HepG2 (cell line): ENCODE results near the gene MLX. TPM values are rescaled to one million over a fixed set of nuclear protein-coding genes. Genes with fewer than 3 reads are reported as not detected.

Experiments
- ADNP ChIP-seq: sonication (generic); formaldehyde crosslinking; IDR thresholded peaks from 2 replicates; pipeline ENCODE4 v1.4.0; 2020; ENCODE audit warnings: missing genetic modification reagents
- CREB1 ChIP-seq, 2 experiments: fragments of 450-650 bp in 1 of 2; IDR thresholded peaks; 2 replicates each; pipeline ENCODE4 v1.6.1; 2016 to 2017; ENCODE audit warnings: control low read depth in 1 of 2, mild to moderate bottlenecking in 1 of 2, missing compliant biosample characterization in 1 of 2, missing genetic modification characterization in 1 of 2
- ELF3 ChIP-seq: IDR thresholded peaks from 2 replicates; pipeline ENCODE4 v1.6.1; 2016; ENCODE audit warnings: missing genetic modification reagents, missing compliant biosample characterization
- FLYWCH1 ChIP-seq: sonication (generic); formaldehyde crosslinking; IDR thresholded peaks from 2 replicates; pipeline ENCODE4 v1.8.1; 2023; ENCODE audit warnings: mild to moderate bottlenecking, missing genetic modification reagents
- KAT8 ChIP-seq: IDR thresholded peaks from 2 replicates; pipeline ENCODE4 v1.6.1; 2016; ENCODE audit warnings: missing genetic modification reagents, missing compliant biosample characterization
- NFATC3 ChIP-seq: sonication (generic); formaldehyde crosslinking; IDR thresholded peaks from 2 replicates; pipeline ENCODE4 v1.5.1; 2020; ENCODE audit warnings: mild to moderate bottlenecking, missing genetic modification reagents
- POGZ ChIP-seq: sonication (generic); formaldehyde crosslinking; IDR thresholded peaks from 2 replicates; pipeline ENCODE4 v1.4.0; 2020; ENCODE audit warnings: mild to moderate bottlenecking, missing genetic modification reagents
- RORA ChIP-seq: sonication (generic); formaldehyde crosslinking; IDR thresholded peaks from 2 replicates; pipeline ENCODE4 v1.5.0; 2020; ENCODE audit warnings: mild to moderate bottlenecking, missing genetic modification reagents, moderate library complexity
- SP1 ChIP-seq, 2 experiments: fragments of 450-650 bp in 1 of 2; sonication (generic) in 1 of 2; formaldehyde crosslinking in 1 of 2; IDR thresholded peaks; 2 replicates each; pipeline versions ENCODE4 v1.4.0 to v1.6.1; 2016 to 2020; ENCODE audit warnings: missing genetic modification reagents in 1 of 2
- TCF7L2 ChIP-seq: IDR thresholded peaks from 2 replicates; pipeline ENCODE4 v1.6.1; 2011; ENCODE audit warnings: mild to moderate bottlenecking, low read depth, low read length, moderate library complexity
- U2AF1 ChIP-seq: fragments of 200-400 bp; formaldehyde crosslinking; optimal IDR thresholded peaks from 2 replicates; pipeline ENCODE3; 2017; ENCODE audit warnings: mild to moderate bottlenecking, low read depth, low read length
- ZNF10 ChIP-seq: sonication (generic); formaldehyde crosslinking; IDR thresholded peaks from 2 replicates; pipeline ENCODE4 v1.4.0; 2020; ENCODE audit warnings: mild to moderate bottlenecking, low read depth, missing genetic modification reagents, borderline replicate concordance
- ZNF121 ChIP-seq: sonication (generic); formaldehyde crosslinking; IDR thresholded peaks from 2 replicates; pipeline ENCODE4 v1.5.0; 2020; ENCODE audit warnings: mild to moderate bottlenecking, missing genetic modification reagents
- ZNF138 ChIP-seq: sonication (generic); formaldehyde crosslinking; IDR thresholded peaks from 2 replicates; pipeline ENCODE4 v1.5.0; 2020; ENCODE audit warnings: mild to moderate bottlenecking, low read depth, missing genetic modification reagents
- ZNF335 ChIP-seq: sonication (generic); formaldehyde crosslinking; IDR thresholded peaks from 2 replicates; pipeline ENCODE4 v1.4.0; 2020; ENCODE audit warnings: missing genetic modification reagents
- ZNF350 ChIP-seq: sonication (generic); formaldehyde crosslinking; IDR thresholded peaks from 2 replicates; pipeline ENCODE4 v1.4.0; 2020; ENCODE audit warnings: mild to moderate bottlenecking, low read depth, missing genetic modification reagents, borderline replicate concordance
- ZNF567 ChIP-seq: sonication (generic); formaldehyde crosslinking; IDR thresholded peaks from 2 replicates; pipeline ENCODE4 v1.8.1; 2023; ENCODE audit warnings: mild to moderate bottlenecking, missing genetic modification reagents, borderline replicate concordance
- ZNF589 ChIP-seq: sonication (generic); formaldehyde crosslinking; conservative IDR thresholded peaks from 2 replicates; pipeline ENCODE4 v1.8.0; 2022; ENCODE audit warnings: mild to moderate bottlenecking, moderate library complexity, missing genetic modification reagents
- polyA plus RNA-seq, 8 experiments: library from polyadenylated mRNA; depleted of rRNA in 3 of 8; stranded (reverse) in 7 of 8; unstranded in 1 of 8; fragments of >200 nt; fragmentation: Illumina TruSeq in 4 of 8; extraction: Trizol in 4 of 8; gene quantifications; 2 replicates each; pipeline versions ENCODE4 v1.2.1 to v1.2.3, GENCODE V29; 2011 to 2016; ENCODE audit warnings: low read depth in 4 of 8, missing spikeins in 1 of 8, mixed read lengths in 1 of 8; ENCODE audit not compliant: insufficient read depth in 1 of 8
- total RNA-seq, 5 experiments: library from RNA; depleted of rRNA; stranded (reverse); fragments of >200 nt; fragmentation: Illumina TruSeq; extraction: Trizol; gene quantifications; 2 replicates each; pipeline ENCODE4 v1.2.3, GENCODE V29; 2016; ENCODE audit warnings: low read depth in 1 of 5
- TF ChIP-seq, protein P1 (sequence below): sonication (generic); formaldehyde crosslinking; IDR thresholded peaks from 2 replicates; pipeline ENCODE4 v1.5.0; 2020; ENCODE audit warnings: mild to moderate bottlenecking, missing genetic modification reagents
- TF ChIP-seq, protein P2 (sequence below): sonication (generic); formaldehyde crosslinking; IDR thresholded peaks from 2 replicates; pipeline ENCODE4 v1.4.0; 2020; ENCODE audit warnings: missing genetic modification reagents
- TF ChIP-seq, protein P3 (sequence below): IDR thresholded peaks from 2 replicates; pipeline ENCODE4 v1.6.1; 2016
- TF ChIP-seq, protein P4 (sequence below): sonication (generic); formaldehyde crosslinking; IDR thresholded peaks from 2 replicates; pipeline ENCODE4 v1.4.0; 2020; ENCODE audit warnings: missing genetic modification reagents

MLX gene
- total and polyA plus RNA-seq, 2 of the 13 experiments (the other 11 are each of a cell fraction or from before 2014, with no cell fraction given) = 38.9 to 74.4 TPM

DNA sequence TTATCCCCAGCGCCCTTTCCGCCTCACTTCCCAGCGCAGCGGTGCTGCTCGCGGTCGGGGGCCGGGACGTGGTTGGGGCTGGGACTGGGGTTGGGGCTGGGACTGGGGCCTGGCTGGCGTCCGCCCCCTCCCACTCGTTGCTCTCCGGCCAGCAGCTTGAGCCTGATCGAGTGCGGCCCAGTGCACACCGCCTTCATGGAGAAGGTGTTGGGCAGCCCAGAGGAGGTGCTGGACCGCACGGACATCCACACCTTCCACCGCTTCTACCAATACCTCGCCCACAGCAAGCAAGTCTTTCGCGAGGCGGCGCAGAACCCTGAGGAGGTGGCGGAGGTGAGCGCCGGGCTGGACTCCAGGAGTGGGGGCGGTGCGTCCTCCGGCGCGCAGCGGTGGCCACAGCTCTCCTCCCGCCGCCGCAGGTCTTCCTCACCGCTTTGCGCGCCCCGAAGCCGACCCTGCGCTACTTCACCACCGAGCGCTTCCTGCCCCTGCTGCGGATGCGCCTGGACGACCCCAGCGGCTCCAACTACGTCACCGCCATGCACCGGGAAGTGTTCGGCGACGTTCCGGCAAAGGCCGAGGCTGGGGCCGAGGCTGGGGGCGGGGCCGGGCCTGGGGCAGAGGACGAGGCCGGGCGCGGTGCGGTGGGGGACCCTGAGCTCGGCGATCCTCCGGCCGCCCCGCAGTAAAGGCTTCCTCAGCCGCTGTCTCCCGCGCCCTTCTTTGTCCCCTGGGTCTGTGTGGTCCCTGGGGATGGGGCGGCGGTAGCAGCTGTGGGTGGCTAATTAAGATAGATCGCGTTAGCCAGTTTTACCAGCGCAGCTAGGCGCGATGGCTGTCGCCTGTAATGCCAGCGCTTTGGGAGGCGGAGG, 12.4 kb upstream of the MLX start (continued):
- no peak for TF ChIP-seq NFATC3
- no peak for TF ChIP-seq U2AF1
- TF ChIP-seq SP1 (IDR thresholded peaks at IDR 0.05) = no peak
- peak; percentile 87 for TF ChIP-seq SP1 (CRISPR knock-in tag; IDR thresholded peaks at IDR 0.05)
- TF ChIP-seq, protein P1, sequence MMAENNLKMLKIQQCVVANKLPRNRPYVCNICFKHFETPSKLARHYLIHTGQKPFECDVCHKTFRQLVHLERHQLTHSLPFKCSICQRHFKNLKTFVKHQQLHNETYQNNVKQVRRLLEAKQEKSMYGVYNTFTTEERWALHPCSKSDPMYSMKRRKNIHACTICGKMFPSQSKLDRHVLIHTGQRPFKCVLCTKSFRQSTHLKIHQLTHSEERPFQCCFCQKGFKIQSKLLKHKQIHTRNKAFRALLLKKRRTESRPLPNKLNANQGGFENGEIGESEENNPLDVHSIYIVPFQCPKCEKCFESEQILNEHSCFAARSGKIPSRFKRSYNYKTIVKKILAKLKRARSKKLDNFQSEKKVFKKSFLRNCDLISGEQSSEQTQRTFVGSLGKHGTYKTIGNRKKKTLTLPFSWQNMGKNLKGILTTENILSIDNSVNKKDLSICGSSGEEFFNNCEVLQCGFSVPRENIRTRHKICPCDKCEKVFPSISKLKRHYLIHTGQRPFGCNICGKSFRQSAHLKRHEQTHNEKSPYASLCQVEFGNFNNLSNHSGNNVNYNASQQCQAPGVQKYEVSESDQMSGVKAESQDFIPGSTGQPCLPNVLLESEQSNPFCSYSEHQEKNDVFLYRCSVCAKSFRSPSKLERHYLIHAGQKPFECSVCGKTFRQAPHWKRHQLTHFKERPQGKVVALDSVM (CRISPR knock-in tag) = peak; percentile 92
- TF ChIP-seq ZNF350 = peak; percentile 73
- peak; percentile 96 for TF ChIP-seq KAT8 (CRISPR knock-in tag)
- TF ChIP-seq CREB1 (IDR thresholded peaks at IDR 0.05) = peak; percentile 90
- peak; percentile 92 for TF ChIP-seq CREB1 (CRISPR knock-in tag; IDR thresholded peaks at IDR 0.05)
- TF ChIP-seq ZNF567 (CRISPR knock-in tag) = no peak; the same call in 1 of the 2 replicates
- TF ChIP-seq ZNF138 (CRISPR knock-in tag) = peak; percentile 89
- peak; percentile 76; the same call in 1 of the 2 replicates for TF ChIP-seq ZNF335
- TF ChIP-seq, protein P2, sequence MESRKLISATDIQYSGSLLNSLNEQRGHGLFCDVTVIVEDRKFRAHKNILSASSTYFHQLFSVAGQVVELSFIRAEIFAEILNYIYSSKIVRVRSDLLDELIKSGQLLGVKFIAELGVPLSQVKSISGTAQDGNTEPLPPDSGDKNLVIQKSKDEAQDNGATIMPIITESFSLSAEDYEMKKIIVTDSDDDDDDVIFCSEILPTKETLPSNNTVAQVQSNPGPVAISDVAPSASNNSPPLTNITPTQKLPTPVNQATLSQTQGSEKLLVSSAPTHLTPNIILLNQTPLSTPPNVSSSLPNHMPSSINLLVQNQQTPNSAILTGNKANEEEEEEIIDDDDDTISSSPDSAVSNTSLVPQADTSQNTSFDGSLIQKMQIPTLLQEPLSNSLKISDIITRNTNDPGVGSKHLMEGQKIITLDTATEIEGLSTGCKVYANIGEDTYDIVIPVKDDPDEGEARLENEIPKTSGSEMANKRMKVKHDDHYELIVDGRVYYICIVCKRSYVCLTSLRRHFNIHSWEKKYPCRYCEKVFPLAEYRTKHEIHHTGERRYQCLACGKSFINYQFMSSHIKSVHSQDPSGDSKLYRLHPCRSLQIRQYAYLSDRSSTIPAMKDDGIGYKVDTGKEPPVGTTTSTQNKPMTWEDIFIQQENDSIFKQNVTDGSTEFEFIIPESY (CRISPR knock-in tag) = peak; percentile 34; the same call in 1 of the 2 replicates
- peak; percentile 87; the same call in 1 of the 2 replicates for TF ChIP-seq ZNF589
- peak; percentile 91 for TF ChIP-seq POGZ (CRISPR knock-in tag)
- peak; percentile 98 for TF ChIP-seq ELF3
- TF ChIP-seq ADNP (CRISPR knock-in tag) = 0 out of 2 replicates have a peak, but pooled peaks have one; percentile 6
- no peak; the same call in 1 of the 2 replicates for TF ChIP-seq RORA
- TF ChIP-seq ZNF10 = no peak
- TF ChIP-seq ZNF121 (CRISPR knock-in tag) = no peak; the same call in 1 of the 2 replicates
- TF ChIP-seq, protein P3, sequence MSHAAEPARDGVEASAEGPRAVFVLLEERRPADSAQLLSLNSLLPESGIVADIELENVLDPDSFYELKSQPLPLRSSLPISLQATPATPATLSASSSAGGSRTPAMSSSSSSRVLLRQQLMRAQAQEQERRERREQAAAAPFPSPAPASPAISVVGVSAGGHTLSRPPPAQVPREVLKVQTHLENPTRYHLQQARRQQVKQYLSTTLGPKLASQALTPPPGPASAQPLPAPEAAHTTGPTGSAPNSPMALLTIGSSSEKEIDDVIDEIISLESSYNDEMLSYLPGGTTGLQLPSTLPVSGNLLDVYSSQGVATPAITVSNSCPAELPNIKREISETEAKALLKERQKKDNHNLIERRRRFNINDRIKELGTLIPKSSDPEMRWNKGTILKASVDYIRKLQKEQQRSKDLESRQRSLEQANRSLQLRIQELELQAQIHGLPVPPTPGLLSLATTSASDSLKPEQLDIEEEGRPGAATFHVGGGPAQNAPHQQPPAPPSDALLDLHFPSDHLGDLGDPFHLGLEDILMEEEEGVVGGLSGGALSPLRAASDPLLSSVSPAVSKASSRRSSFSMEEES (CRISPR knock-in tag) = no peak
- 0 out of 2 replicates have a peak, but pooled peaks have one; percentile 43 for TF ChIP-seq FLYWCH1 (CRISPR knock-in tag)
- TF ChIP-seq, protein P4, sequence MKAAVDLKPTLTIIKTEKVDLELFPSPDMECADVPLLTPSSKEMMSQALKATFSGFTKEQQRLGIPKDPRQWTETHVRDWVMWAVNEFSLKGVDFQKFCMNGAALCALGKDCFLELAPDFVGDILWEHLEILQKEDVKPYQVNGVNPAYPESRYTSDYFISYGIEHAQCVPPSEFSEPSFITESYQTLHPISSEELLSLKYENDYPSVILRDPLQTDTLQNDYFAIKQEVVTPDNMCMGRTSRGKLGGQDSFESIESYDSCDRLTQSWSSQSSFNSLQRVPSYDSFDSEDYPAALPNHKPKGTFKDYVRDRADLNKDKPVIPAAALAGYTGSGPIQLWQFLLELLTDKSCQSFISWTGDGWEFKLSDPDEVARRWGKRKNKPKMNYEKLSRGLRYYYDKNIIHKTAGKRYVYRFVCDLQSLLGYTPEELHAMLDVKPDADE (CRISPR knock-in tag) = no peak
- no peak for TF ChIP-seq TCF7L2
